OCI-LY3 (cell line): ENCODE data around the gene JSRP1.

Experiments used
- EZH2phosphoT487 ChIP-seq: fragments of 200-600 bp; shearing (Covaris generic); IDR thresholded peaks from 2 replicates; pipeline ENCODE4 v1.6.1; 2018; ENCODE audit warnings: antibody characterized with exemption, mixed run types, low read depth
- TF ChIP-seq, protein P1 (sequence below): fragments of 200-600, 300-600 bp; sonication (generic); IDR thresholded peaks from 2 replicates; pipeline ENCODE4 v1.5.1; 2014; ENCODE audit warnings: antibody characterized with exemption, low read length, low read depth

DNA sequence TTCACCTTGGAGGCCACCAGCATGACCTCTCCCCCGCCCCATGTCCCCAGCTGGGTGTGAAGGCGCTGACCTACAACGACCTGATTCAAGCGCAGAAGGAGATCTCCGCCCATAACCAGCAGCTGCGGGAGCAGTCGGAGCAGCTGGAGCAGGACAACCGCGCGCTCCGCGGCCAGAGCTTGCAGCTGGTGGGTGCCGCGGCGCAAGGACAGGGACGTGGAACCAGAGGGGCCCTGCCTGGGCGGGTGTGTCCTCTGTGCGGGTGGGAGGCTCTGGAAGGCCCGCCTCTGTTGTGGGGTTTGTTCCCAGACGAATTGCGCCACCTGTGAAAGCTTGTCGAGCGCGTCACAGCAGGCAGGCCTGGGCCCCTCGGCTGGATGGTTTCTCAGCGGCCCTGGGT, 42.4 kb downstream of the JSRP1 start:
- TF ChIP-seq, protein P1, sequence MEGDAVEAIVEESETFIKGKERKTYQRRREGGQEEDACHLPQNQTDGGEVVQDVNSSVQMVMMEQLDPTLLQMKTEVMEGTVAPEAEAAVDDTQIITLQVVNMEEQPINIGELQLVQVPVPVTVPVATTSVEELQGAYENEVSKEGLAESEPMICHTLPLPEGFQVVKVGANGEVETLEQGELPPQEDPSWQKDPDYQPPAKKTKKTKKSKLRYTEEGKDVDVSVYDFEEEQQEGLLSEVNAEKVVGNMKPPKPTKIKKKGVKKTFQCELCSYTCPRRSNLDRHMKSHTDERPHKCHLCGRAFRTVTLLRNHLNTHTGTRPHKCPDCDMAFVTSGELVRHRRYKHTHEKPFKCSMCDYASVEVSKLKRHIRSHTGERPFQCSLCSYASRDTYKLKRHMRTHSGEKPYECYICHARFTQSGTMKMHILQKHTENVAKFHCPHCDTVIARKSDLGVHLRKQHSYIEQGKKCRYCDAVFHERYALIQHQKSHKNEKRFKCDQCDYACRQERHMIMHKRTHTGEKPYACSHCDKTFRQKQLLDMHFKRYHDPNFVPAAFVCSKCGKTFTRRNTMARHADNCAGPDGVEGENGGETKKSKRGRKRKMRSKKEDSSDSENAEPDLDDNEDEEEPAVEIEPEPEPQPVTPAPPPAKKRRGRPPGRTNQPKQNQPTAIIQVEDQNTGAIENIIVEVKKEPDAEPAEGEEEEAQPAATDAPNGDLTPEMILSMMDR: no peak
- no peak for TF ChIP-seq EZH2phosphoT487
